Prostate gland (tissue), 2 donors: Measurements from ENCODE around the gene TMEM94. TPM values are rescaled to one million over a fixed set of nuclear protein-coding genes. Genes with fewer than 3 reads are reported as not detected.
"Not testable (repeated sequence)": the region's sequence is repeated elsewhere in the genome, so short reads cannot be mapped to it uniquely, and the experiment has no call there.

Experiments used
- DNase-seq: peaks from one replicate; pipeline ENCODE4 v3.0.0-alpha.2; 2019; ENCODE audit warnings: low spot score
- H3K27ac ChIP-seq, 2 donors: fragments of 200-600 bp; sonication (generic); 2 replicates each; pipeline ENCODE4 v1.5.1; 2017 to 2019
- H3K27me3 ChIP-seq: fragments of 200-600 bp; sonication (generic); replicated peaks from 2 replicates; pipeline ENCODE4 v1.5.1; 2019; ENCODE audit not compliant: insufficient read depth
- H3K36me3 ChIP-seq, 2 donors: fragments of 200-600 bp; sonication (generic); 1 replicate in 1 of 2; 2 replicates in 1 of 2; pipeline versions ENCODE4 v1.5.1 to v1.8.1; 2017 to 2019
- H3K4me1 ChIP-seq: fragments of 200-600 bp; sonication (generic); replicated peaks from 2 replicates; pipeline ENCODE4 v1.5.1; 2019
- H3K4me3 ChIP-seq, 2 donors: fragments of 200-600 bp; sonication (generic); 2 replicates each; pipeline ENCODE4 v1.5.1; 2017 to 2019
- H3K9me3 ChIP-seq: fragments of 200-600 bp; sonication (generic); 2 replicates; pipeline ENCODE4 v1.5.1; 2017
- POLR2A ChIP-seq: fragments of 450-650 bp; IDR thresholded peaks from one replicate; pipeline ENCODE4 v1.6.1; 2016; ENCODE audit warnings: antibody characterized with exemption, mild to moderate bottlenecking
- POLR2AphosphoS5 ChIP-seq: sonication (generic); formaldehyde crosslinking; IDR thresholded peaks from one replicate; pipeline ENCODE4 v1.6.1; 2017; ENCODE audit warnings: antibody characterized with exemption
- WGBS: methylation state at CpG from one replicate; pipeline ENCODE4 v1.1.5; 2018; 5-methylcytosine and 5-hydroxymethylcytosine counted together
- intact Hi-C: fragments of 100-400 bp; cut with DNase I; formaldehyde crosslinking; loops from one replicate; pipeline ENCODE4 v1.14.2; 2022
- total RNA-seq, 2 donors: library from RNA; depleted of rRNA; stranded (reverse); fragments of >200 nt; gene quantifications; one replicate each; pipeline ENCODE4 v1.1.0, GENCODE V29; 2016
- TF ChIP-seq, protein P1 (sequence below), 4 experiments: fragments of 200-600 bp in 2 of 4; fragments of 450-650 bp in 2 of 4; sonication (generic) in 2 of 4; IDR thresholded peaks; 1 replicate in 3 of 4; 2 replicates in 1 of 4; pipeline ENCODE4 v1.5.1; 2016 to 2019; ENCODE audit warnings: antibody characterized with exemption in 4 of 4, mild to moderate bottlenecking in 2 of 4, moderate library complexity in 2 of 4

Gene TMEM94
- total RNA-seq, 2 donors from 2014 or later, result 63.5 to 128 TPM

DNA sequence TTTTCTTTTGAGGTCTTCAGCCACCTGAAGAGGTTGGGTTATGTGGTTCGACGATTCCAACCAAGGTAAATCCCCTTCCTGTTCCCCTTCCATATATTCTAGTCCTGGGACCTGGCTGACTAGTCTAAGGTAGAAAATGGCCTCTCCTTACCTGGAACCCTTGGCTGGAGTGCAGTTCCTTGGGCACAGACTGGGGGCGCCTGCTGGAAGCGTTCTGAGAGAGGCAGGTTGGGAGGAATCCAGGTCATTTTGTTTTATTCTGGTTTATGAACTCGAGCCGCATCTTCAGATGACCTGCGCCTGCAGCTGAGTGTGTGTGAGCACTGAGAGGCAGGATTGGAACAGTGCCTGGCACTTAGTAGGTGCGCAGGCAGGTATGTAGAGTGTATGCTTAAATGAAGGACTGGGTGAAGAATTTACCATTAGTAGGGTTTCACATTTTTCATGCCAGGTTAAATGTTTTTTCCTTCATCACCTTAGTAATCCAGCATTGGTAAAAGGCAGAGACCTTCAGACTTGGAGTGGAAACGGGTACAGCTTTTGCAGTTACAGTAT, 62.6 kb downstream of the TMEM94 start:
- H3K27me3 ChIP-seq, result no peaks in the 10 kb centered on the region
- H3K4me3 ChIP-seq, result no peak overlapping the region
- no peaks in the 10 kb centered on the region for H3K36me3 ChIP-seq
- DNase-seq, result no peak
- TF ChIP-seq POLR2A, result no peak
- TF ChIP-seq POLR2AphosphoS5, result no peak
- TF ChIP-seq, protein P1, sequence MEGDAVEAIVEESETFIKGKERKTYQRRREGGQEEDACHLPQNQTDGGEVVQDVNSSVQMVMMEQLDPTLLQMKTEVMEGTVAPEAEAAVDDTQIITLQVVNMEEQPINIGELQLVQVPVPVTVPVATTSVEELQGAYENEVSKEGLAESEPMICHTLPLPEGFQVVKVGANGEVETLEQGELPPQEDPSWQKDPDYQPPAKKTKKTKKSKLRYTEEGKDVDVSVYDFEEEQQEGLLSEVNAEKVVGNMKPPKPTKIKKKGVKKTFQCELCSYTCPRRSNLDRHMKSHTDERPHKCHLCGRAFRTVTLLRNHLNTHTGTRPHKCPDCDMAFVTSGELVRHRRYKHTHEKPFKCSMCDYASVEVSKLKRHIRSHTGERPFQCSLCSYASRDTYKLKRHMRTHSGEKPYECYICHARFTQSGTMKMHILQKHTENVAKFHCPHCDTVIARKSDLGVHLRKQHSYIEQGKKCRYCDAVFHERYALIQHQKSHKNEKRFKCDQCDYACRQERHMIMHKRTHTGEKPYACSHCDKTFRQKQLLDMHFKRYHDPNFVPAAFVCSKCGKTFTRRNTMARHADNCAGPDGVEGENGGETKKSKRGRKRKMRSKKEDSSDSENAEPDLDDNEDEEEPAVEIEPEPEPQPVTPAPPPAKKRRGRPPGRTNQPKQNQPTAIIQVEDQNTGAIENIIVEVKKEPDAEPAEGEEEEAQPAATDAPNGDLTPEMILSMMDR (IDR thresholded peaks at IDR 0.05), result no peak
- 83% methylated on average over 9 of the region's 9 CpGs for WGBS
- intact Hi-C loops, result loop anchor here (5.0 to 10.0 kb wide), 3 partner anchors 92 to 226 kb away; no protein-coding TSS in a partner anchor
- H3K27ac ChIP-seq, result no peak overlapping the region
- peaks cover 4% of the 10 kb centered on the region for H3K4me1 ChIP-seq
- H3K9me3 ChIP-seq, result no peaks in the 10 kb centered on the region

DNA sequence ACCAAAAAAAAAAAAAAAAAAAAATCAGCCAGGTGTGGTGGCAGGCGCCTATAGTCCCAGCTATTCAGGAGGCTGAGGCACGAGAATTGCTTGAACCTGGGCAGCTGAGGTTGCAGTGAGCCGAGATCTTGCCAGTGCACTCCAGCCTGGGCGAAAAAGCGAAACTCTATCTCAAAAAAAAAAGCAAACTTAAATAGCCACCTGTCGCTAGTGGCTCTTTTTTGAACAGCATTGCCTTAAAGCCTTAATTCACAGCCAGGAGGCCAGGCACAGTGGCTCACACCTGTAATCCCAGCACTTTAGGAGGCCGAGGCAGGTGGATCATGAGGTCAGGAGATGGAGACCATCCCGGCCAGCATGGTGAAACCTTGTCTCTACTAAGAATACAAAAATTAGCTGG, 64.0 kb downstream of the TMEM94 start:
- H3K27me3 ChIP-seq, H3K4me1 ChIP-seq, H3K36me3 ChIP-seq, H3K9me3 ChIP-seq, DNase-seq, H3K27ac ChIP-seq, intact Hi-C loops, H3K4me3 ChIP-seq: not testable (repeated sequence)
- WGBS, result 93% methylated on average over 8 of the region's 8 CpGs

DNA sequence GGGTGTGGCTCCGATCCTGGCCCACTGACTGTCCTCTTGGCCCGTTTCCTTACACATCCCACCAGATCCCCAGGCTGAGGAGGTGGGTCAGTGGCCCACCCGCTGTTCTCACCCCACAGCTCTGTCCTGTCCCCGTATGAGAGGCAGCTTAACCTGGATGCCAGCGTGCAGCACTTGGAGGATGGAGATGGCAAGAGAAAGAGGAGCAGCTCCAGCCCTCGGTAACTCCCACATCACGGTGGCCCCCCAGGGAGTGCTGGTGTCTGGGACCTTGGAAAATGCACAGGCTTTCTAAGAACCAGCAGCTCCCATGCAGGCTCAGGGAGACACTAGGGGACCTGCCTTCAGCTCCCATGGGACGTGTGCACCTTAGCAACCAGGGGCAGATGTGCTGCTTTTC, 64.9 kb downstream of the TMEM94 start:
- H3K9me3 ChIP-seq, result no peaks in the 10 kb centered on the region
- intact Hi-C loops, result no loop called here
- DNase-seq, result no peak
- no peaks in the 10 kb centered on the region for H3K4me1 ChIP-seq
- TF ChIP-seq POLR2A (no peak), POLR2AphosphoS5 (no peak)
- TF ChIP-seq, protein P1 (IDR thresholded peaks at IDR 0.05), result no peak
- no peaks in the 10 kb centered on the region for H3K36me3 ChIP-seq
- H3K27ac ChIP-seq, result no peak overlapping the region
- no peaks in the 10 kb centered on the region for H3K27me3 ChIP-seq
- WGBS, result 89% methylated on average over 8 of the region's 8 CpGs
- no peak overlapping the region for H3K4me3 ChIP-seq

DNA sequence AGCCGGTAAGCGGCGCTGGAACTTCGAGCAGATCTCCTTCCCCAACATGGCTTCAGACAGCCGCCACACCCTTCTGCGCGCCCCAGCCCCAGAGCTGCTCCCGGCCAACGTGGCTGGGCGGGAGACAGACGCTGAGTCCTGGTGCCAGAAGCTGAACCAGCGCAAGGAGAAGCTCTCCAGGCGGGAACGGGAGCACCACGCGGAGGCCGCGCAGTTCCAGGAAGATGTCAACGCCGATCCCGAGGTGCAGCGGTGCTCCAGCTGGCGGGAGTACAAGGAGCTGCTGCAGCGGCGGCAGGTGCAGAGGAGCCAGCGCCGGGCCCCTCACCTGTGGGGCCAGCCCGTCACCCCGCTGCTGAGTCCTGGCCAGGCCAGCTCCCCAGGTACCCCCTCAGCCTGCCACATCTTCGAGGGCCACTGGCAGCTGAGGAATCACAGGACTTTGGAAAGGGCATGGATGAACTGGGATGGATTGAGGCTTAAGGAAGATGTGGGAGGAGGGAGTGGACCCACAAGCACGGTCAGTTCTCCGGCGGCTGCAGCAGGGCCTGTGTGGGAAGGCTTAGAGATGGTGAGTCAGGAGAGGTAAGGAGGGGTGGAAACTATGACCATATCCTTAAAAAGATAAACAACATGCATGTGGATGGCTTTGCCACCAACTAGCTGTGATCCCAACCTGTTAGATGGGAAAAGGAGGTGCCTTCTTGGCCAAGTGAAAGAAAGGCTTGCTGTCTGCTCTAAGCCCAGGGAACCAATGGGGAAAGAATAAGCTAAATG, 65.7 kb downstream of the TMEM94 start:
- Histone ChIP-seq H3K27me3 (no peaks in the 10 kb centered on the region), H3K36me3 (no peaks in the 10 kb centered on the region), H3K4me1 (peaks cover 4% of the 10 kb centered on the region), H3K9me3 (no peaks in the 10 kb centered on the region), H3K27ac (no peak overlapping the region), H3K4me3 (no peak overlapping the region)
- intact Hi-C loops, result no loop called here
- 90% methylated on average over 33 of the region's 33 CpGs for WGBS
- TF ChIP-seq POLR2AphosphoS5, result no peak
- TF ChIP-seq, protein P1 (IDR thresholded peaks at IDR 0.05), result no peak
- no peak for TF ChIP-seq POLR2A
- DNase-seq, result no peak

DNA sequence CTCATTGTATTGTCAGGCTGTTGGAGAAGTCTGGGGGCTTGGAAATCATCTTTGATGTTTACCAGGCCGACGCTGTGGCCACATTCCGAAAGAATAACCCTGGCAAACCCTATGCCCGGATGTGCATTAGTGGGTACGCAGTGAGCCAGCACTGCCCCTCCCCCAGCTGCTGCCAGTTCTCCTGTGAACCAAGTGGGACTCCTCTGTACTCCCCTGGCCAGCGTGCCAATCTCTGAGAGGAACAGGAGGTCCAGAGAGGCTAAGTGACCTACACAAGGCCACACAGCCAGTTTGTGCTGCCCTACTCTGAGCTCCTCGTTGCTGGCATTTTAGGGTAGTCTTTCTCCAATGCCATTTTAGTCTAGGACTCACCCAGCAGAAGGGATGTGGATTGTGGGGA, 67.2 kb downstream of the TMEM94 start:
- Histone ChIP-seq H3K4me3 (no peak overlapping the region), H3K36me3 (no peaks in the 10 kb centered on the region), H3K27me3 (no peaks in the 10 kb centered on the region), H3K9me3 (no peaks in the 10 kb centered on the region), H3K27ac (no peak overlapping the region), H3K4me1 (peaks cover 4% of the 10 kb centered on the region)
- TF ChIP-seq POLR2A (no peak), POLR2AphosphoS5 (no peak)
- TF ChIP-seq, protein P1 (IDR thresholded peaks at IDR 0.05), result no peak
- intact Hi-C loops, result no loop called here
- WGBS, result 93% methylated on average over 7 of the region's 7 CpGs
- DNase-seq, result no peak
